PFSK-1 (cell line): ENCODE results near the gene RP2.

Source experiments
- FOXP2 ChIP-seq: optimal IDR thresholded peaks from 2 replicates; pipeline ENCODE3; 2011; ENCODE audit warnings: borderline replicate concordance, control low read depth, inconsistent platforms; ENCODE audit not compliant: insufficient read depth; ENCODE audit errors: extremely low read length, extremely low read depth
- POLR2AphosphoS5 ChIP-seq: IDR thresholded peaks from 2 replicates; pipeline ENCODE4 v1.6.1; 2012; ENCODE audit warnings: low read depth, mild to moderate bottlenecking, control low read depth, low read length, moderate library complexity
- SIN3A ChIP-seq: IDR thresholded peaks from 2 replicates; pipeline ENCODE4 v1.6.1; 2012; ENCODE audit warnings: mild to moderate bottlenecking, low read length, moderate library complexity, borderline replicate concordance; ENCODE audit not compliant: insufficient read depth
- TAF1 ChIP-seq: IDR thresholded peaks from 2 replicates; pipeline ENCODE4 v1.6.1; 2012; ENCODE audit warnings: low read length, control low read depth, borderline replicate concordance; ENCODE audit not compliant: insufficient read depth
- TF ChIP-seq, protein P1 (sequence below), 2 experiments: IDR thresholded peaks; 2 replicates each; pipeline versions ENCODE4 v1.6.1 to v1.8.0; 2011 to 2012; ENCODE audit warnings: low read depth in 2 of 2, low read length in 2 of 2, control low read depth in 1 of 2, inconsistent platforms in 1 of 2, mild to moderate bottlenecking in 1 of 2, moderate library complexity in 1 of 2; ENCODE audit not compliant: insufficient read depth in 1 of 2

Gene RP2

DNA sequence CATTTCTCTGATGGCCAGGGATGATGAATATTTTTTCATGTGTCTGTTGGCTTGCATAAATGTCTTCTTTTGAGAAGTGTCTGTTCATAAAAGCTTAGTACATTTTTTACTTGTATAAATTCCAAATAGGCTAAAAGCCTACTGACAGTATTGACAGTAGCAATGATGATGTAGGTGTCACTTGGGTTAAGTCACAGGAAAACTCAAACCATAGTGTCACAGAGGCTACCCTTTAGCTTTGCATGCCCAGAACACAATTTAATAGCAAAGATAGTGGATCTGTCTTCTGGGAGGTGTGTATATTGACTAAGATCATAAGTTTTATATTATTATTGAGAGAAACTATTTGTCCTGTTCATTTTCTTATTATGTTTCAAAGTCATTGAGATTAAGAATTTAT is 8.1 kb downstream of the RP2 start:
- TF ChIP-seq, protein P1, sequence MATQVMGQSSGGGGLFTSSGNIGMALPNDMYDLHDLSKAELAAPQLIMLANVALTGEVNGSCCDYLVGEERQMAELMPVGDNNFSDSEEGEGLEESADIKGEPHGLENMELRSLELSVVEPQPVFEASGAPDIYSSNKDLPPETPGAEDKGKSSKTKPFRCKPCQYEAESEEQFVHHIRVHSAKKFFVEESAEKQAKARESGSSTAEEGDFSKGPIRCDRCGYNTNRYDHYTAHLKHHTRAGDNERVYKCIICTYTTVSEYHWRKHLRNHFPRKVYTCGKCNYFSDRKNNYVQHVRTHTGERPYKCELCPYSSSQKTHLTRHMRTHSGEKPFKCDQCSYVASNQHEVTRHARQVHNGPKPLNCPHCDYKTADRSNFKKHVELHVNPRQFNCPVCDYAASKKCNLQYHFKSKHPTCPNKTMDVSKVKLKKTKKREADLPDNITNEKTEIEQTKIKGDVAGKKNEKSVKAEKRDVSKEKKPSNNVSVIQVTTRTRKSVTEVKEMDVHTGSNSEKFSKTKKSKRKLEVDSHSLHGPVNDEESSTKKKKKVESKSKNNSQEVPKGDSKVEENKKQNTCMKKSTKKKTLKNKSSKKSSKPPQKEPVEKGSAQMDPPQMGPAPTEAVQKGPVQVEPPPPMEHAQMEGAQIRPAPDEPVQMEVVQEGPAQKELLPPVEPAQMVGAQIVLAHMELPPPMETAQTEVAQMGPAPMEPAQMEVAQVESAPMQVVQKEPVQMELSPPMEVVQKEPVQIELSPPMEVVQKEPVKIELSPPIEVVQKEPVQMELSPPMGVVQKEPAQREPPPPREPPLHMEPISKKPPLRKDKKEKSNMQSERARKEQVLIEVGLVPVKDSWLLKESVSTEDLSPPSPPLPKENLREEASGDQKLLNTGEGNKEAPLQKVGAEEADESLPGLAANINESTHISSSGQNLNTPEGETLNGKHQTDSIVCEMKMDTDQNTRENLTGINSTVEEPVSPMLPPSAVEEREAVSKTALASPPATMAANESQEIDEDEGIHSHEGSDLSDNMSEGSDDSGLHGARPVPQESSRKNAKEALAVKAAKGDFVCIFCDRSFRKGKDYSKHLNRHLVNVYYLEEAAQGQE (IDR thresholded peaks at IDR 0.05; ENCODE audit: insufficient read depth in 1 of 2, low read depth in 2 of 2, low read length in 2 of 2): no peak
- TF ChIP-seq TAF1 (no peak), POLR2AphosphoS5 (no peak), SIN3A (no peak), FOXP2 (no peak)

DNA sequence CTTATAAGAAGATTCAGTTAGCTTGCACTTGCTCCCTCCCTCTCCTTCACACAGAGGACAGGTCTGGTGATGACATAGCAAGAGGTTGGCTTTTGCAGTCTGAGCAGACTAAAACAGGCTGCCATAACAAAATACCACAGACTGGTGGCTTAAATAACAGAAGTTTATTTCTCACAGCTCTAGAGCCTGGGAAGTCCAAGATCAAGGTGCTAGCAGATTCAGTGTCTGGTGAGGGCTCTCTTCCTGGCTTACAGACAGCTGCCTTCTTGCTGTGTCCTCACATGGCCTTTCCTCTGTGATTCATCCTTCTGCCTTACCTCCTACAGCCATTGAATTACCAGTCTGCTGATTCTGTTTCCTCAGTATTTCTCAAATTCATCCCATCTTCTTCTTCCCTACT is 13.1 kb downstream of the RP2 start:
- TF ChIP-seq FOXP2 (no peak), POLR2AphosphoS5 (no peak), SIN3A (no peak), TAF1 (no peak)
- TF ChIP-seq, protein P1 (IDR thresholded peaks at IDR 0.05; ENCODE audit: insufficient read depth in 1 of 2, low read depth in 2 of 2, low read length in 2 of 2): no peak

DNA sequence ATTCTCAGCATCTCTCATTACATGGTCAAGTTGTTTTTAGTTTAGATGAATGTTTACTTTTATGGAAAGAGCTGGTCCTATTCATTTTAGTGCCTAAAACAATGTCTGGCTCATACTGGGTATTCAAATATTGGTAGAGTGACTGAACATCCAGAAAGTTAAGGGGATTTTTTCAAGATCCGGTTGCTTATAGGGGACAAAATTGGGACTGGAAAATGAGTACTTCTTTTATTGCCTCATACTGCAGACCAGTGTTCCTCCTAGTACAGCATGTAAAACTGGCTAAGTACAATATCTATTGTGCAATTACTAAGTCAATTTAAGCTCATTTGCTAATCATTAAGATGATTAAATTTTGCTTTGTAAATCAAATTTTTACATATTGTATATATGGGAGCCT is 13.9 kb downstream of the RP2 start:
- TF ChIP-seq POLR2AphosphoS5 (no peak), FOXP2 (no peak), SIN3A (no peak), TAF1 (no peak)
- TF ChIP-seq, protein P1 (IDR thresholded peaks at IDR 0.05; ENCODE audit: insufficient read depth in 1 of 2, low read depth in 2 of 2, low read length in 2 of 2): no peak

DNA sequence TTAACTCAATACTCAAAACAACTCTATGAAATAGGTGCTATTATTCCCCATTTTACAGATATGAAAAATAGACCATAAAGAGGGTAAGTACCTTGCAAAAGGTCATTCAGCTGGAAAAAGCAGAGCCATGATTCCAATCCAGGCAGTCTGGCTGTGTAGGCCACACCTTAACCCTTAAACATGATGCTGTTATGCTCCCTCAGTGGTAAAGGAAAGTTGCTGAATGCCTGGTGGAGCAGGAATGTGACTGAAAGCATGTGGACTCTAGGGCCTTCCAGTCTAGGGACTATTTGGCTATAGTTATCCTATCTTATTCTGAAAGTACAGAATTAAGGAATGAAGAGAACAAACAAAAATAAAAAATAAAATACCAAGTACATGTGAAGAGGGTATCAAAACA is 19.6 kb downstream of the RP2 start:
- TF ChIP-seq POLR2AphosphoS5 (no peak), FOXP2 (no peak), TAF1 (no peak), SIN3A (no peak)
- TF ChIP-seq, protein P1 (IDR thresholded peaks at IDR 0.05; ENCODE audit: insufficient read depth in 1 of 2, low read depth in 2 of 2, low read length in 2 of 2): no peak

DNA sequence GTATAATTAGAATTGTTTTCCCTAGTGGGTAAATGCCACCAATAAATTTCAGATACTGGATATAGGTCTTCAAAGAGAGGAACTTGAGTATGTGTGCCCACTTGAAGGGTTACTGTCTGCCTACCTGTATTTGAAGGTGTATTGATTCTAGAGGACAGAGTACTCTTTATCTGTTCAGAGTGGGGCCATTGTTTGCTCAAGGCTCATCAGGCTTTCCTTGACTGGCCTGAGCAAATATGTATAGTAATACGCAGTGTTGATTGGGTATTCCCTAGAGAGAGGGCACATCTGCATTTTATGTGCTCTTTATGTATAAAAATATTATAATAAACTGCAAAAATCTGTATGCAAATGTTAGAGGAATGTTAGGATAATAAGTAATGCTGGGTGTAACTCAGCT is 23.7 kb downstream of the RP2 start:
- no peak for TF ChIP-seq POLR2AphosphoS5
- no peak for TF ChIP-seq TAF1
- TF ChIP-seq, protein P1 (IDR thresholded peaks at IDR 0.05; ENCODE audit: insufficient read depth in 1 of 2, low read depth in 2 of 2, low read length in 2 of 2): no peak
- no peak for TF ChIP-seq FOXP2
- TF ChIP-seq SIN3A: no peak
